ENCODE data around the gene SMC1B. TPM values are rescaled to one million over a fixed set of nuclear protein-coding genes. Genes with fewer than 3 reads are reported as not detected.
"Not testable (repeated sequence)": the region's sequence is repeated elsewhere in the genome, so short reads cannot be mapped to it uniquely, and the experiment has no call there.

Gene SMC1B
- polyA plus RNA-seq, 2 of the 4 experiments (the other 2 are of a cell fraction), result 0.03 TPM; not detected in 1

DNA sequence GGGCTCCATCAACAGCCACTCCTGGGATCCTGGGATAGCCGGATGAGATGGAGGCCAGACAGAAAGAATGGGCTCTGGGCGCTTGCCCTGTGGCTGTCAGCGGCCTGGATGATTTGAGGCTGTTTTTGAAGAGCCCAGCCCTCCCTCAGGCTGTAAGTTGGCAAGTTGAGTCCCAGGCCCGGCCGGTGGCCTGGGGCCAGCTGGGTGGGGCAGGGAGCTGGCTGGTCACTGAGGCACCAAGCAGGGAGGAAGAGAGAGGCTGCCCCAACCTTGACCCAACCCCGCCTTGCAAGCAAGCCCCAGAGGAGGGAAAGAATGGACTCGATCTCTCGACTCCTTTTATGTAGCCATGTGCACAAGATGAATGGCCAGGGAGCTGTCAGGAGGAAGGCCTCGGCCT, 35.0 kb upstream of the SMC1B start:
- H3K4me3 ChIP-seq, result no peak overlapping the region
- CTCF ChIA-PET, result interaction anchor here (0.6 to 1.2 kb wide), 2 partner anchors 106 to 500 kb away, joined by 3 to 4 read pairs; no protein-coding TSS in a partner anchor
- no peak for ATAC-seq
- DNase-seq (ENCODE audit: low read depth in 1 of 2, low spot score in 1 of 2), result no peak
- 0 out of 3 replicates have a peak, but pooled peaks cover 3% of the 10 kb centered on the region for H3K4me1 ChIP-seq
- 80% methylated on average over 7 of the region's 9 CpGs for WGBS (ENCODE audit: missing lambda C conversion rate)
- POLR2A ChIA-PET, result no interaction called here
- FAIRE-seq, result no peak
- TF ChIP-seq KDM5A (IDR thresholded peaks at IDR 0.05), result no peak
- TF ChIP-seq, protein P1, sequence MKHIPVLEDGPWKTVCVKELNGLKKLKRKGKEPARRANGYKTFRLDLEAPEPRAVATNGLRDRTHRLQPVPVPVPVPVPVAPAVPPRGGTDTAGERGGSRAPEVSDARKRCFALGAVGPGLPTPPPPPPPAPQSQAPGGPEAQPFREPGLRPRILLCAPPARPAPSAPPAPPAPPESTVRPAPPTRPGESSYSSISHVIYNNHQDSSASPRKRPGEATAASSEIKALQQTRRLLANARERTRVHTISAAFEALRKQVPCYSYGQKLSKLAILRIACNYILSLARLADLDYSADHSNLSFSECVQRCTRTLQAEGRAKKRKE (CRISPR knock-in tag; IDR thresholded peaks at IDR 0.05; ENCODE audit: low read depth), result no peak
- no peak overlapping the region for H3K27ac ChIP-seq
- H3K4me2 ChIP-seq, result no peak overlapping the region
- no peaks in the 10 kb centered on the region for H3K9me3 ChIP-seq

DNA sequence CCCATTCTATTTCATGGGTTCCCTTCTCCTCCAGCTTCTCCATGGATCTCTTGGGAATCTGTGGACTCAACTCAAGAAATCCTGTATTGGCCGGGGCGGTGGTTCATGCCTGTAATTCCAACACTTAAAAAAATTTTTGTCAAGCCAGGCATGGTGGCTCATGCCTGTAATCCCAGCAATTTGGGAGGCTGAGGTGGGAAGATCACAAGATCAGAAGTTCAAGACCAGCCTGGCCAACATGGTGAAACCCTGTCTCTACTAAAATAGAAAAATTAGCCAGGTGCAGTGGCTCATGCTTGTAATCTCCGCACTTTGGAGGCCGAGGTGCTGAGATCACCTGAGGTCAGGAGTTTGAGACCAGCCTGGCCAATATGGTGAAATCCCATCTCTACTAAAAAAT, 34.2 kb upstream of the SMC1B start:
- FAIRE-seq; DNase-seq (ENCODE audit: low read depth in 1 of 2, low spot score in 1 of 2); H3K4me1 ChIP-seq; POLR2A ChIA-PET; H3K4me2 ChIP-seq; CTCF ChIA-PET; H3K9me3 ChIP-seq; ATAC-seq; H3K4me3 ChIP-seq; H3K27ac ChIP-seq: not testable (repeated sequence)
- WGBS (ENCODE audit: missing lambda C conversion rate), result 94% methylated on average over 4 of the region's 4 CpGs

DNA sequence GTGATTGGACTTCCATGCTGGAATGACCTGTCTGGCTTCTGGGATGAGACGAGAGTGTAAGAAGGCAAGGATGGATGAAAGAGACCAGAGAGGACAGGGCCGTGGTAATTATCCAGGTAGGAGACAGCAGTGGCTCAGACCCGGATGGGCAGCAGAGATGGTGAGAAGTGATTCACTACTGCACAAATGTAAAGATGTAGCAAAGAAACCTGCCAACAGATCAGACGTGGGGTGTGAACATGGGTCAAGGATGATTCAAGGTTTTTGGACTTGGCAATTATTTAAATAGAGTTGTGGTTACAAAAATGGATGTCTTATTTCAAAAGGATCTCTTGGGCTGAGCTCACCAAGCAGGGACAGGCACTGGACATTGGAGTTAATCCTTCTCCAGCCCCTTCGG, 32.8 kb upstream of the SMC1B start:
- no peak overlapping the region for H3K4me3 ChIP-seq
- no peak for DNase-seq (ENCODE audit: low read depth in 1 of 2, low spot score in 1 of 2)
- no peak overlapping the region for H3K4me2 ChIP-seq
- H3K27ac ChIP-seq, result no peak overlapping the region
- CTCF ChIA-PET, result no interaction called here
- TF ChIP-seq HOXA7 (CRISPR knock-in tag; IDR thresholded peaks at IDR 0.05) (no peak), NFE2L2 (conservative IDR thresholded peaks at IDR 0.05; ENCODE audit: low read length) (no peak), BCL3 (IDR thresholded peaks at IDR 0.05) (no peak), ESRRA (IDR thresholded peaks at IDR 0.05; ENCODE audit: borderline replicate concordance, low read length) (no peak), FOSB (CRISPR knock-in tag; IDR thresholded peaks at IDR 0.05) (no peak), TFCP2L1 (CRISPR knock-in tag; IDR thresholded peaks at IDR 0.05) (no peak), CHD2 (IDR thresholded peaks at IDR 0.05; ENCODE audit: low read length, partially characterized antibody) (no peak)
- TF ChIP-seq, protein P1 (CRISPR knock-in tag; IDR thresholded peaks at IDR 0.05; ENCODE audit: low read depth), result no peak
- H3K9me3 ChIP-seq, result no peaks in the 10 kb centered on the region
- POLR2A ChIA-PET, result no interaction called here
- FAIRE-seq, result no peak
- 80% methylated on average over 5 of the region's 5 CpGs for WGBS (ENCODE audit: missing lambda C conversion rate)
- ATAC-seq, result no peak
- peaks cover 3% of the 10 kb centered on the region; the same call in 1 of the 3 replicates for H3K4me1 ChIP-seq

DNA sequence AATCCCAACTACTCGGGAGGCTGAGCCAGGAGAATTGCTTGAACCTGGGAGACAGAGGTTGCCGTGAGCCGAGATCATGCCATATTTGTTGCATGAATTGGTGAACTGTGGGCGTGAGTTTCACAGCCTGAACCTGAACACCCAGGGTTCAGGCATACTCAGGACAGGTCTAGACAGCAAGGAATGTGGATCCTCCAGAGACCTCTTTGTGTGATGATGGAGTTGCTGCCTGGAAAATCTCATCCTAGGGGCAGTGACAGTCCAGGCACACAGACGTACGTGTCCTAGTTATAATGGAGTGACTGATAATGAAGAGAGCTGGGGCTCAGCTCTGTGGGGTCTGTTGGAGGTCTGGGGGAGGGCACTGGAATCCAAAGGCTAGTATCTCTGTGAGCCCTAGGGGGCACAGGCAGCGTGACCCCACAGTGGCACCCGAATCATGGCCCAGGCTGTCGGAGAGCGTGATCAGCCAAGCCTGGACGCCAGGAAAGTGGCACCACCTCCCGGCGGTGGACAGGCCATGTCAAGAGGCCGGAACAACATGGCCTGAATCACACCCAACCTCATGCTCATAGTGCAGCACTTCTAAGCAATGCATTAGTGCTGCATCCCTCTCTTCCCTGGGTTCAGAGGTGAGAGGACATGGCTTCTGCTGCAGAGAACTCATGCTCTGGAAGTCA, 31.8 kb upstream of the SMC1B start:
- ChIA-PET CTCF (no interaction called here), POLR2A (no interaction called here)
- FAIRE-seq, result no peak
- Histone ChIP-seq H3K27ac (no peak overlapping the region), H3K4me3 (no peak overlapping the region), H3K4me2 (no peak overlapping the region), H3K4me1 (peaks cover 3% of the 10 kb centered on the region; the same call in 1 of the 3 replicates), H3K9me3 (no peaks in the 10 kb centered on the region)
- ATAC-seq, result no peak
- TF ChIP-seq SREBF2 (IDR thresholded peaks at IDR 0.05) (no peak), EHMT2 (IDR thresholded peaks at IDR 0.05; ENCODE audit: low read depth) (no peak), TFCP2L1 (CRISPR knock-in tag; IDR thresholded peaks at IDR 0.05) (no peak), NR3C1 (IDR thresholded peaks at IDR 0.05) (no peak), TP53 (CRISPR knock-in tag; IDR thresholded peaks at IDR 0.05) (no peak), ESRRA (IDR thresholded peaks at IDR 0.05; ENCODE audit: borderline replicate concordance, low read length) (no peak), RCOR1 (IDR thresholded peaks at IDR 0.05; ENCODE audit: low read depth, low read length) (no peak), NFE2L2 (conservative IDR thresholded peaks at IDR 0.05; ENCODE audit: low read length) (no peak), CBX8 (IDR thresholded peaks at IDR 0.05) (no peak), FOSB (CRISPR knock-in tag; IDR thresholded peaks at IDR 0.05) (no peak), HES2 (IDR thresholded peaks at IDR 0.05) (no peak), RFX5 (IDR thresholded peaks at IDR 0.05) (no peak), SMC3 (IDR thresholded peaks at IDR 0.05) (no peak), CHD2 (IDR thresholded peaks at IDR 0.05; ENCODE audit: low read length, partially characterized antibody) (no peak), CEBPB (IDR thresholded peaks at IDR 0.05) (no peak), ELK1 (IDR thresholded peaks at IDR 0.05; ENCODE audit: low read depth, low read length) (no peak)
- TF ChIP-seq, protein P2, sequence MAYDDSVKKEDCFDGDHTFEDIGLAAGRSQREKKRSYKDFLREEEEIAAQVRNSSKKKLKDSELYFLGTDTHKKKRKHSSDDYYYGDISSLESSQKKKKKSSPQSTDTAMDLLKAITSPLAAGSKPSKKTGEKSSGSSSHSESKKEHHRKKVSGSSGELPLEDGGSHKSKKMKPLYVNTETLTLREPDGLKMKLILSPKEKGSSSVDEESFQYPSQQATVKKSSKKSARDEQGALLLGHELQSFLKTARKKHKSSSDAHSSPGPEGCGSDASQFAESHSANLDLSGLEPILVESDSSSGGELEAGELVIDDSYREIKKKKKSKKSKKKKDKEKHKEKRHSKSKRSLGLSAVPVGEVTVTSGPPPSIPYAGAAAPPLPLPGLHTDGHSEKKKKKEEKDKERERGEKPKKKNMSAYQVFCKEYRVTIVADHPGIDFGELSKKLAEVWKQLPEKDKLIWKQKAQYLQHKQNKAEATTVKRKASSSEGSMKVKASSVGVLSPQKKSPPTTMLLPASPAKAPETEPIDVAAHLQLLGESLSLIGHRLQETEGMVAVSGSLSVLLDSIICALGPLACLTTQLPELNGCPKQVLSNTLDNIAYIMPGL (CRISPR knock-in tag; IDR thresholded peaks at IDR 0.05; ENCODE audit: borderline replicate concordance), result no peak
- 89% methylated on average over 14 of the region's 14 CpGs for WGBS (ENCODE audit: missing lambda C conversion rate)
- no peak for DNase-seq (ENCODE audit: low read depth in 1 of 2, low spot score in 1 of 2)

Data from A549 (cell line).